HL-60 (cell line): ENCODE measurements around the gene TIAM1.

Experiments used
- DNase-seq, 2 experiments: peaks; one replicate each; pipeline ENCODE4 v3.0.0-alpha.2; 2010 to 2020; ENCODE audit warnings: low read depth in 1 of 2, low spot score in 1 of 2
- H3K27ac ChIP-seq: fragments of 250-450 bp; sonication (Bioruptor Pico); replicated peaks from 2 replicates; pipeline ENCODE4 v1.5.1; 2020; ENCODE audit warnings: mild to moderate bottlenecking, moderate library complexity
- H3K27me3 ChIP-seq: fragments of 250-450 bp; sonication (Bioruptor Pico); 2 replicates; pipeline ENCODE4 v1.5.1; 2021; ENCODE audit warnings: mild to moderate bottlenecking, moderate library complexity; ENCODE audit not compliant: insufficient read depth, poor library complexity, severe bottlenecking
- H3K4me3 ChIP-seq: replicated peaks from 2 replicates; pipeline ENCODE4 v1.5.1; 2011; ENCODE audit warnings: mild to moderate bottlenecking, control low read depth, low read length; ENCODE audit not compliant: insufficient read depth
- GABPA ChIP-seq: IDR thresholded peaks from 2 replicates; pipeline ENCODE4 v1.6.1; 2012; ENCODE audit warnings: low read depth
- POLR2AphosphoS5 ChIP-seq: IDR thresholded peaks from 2 replicates; pipeline ENCODE4 v1.6.1; 2012; ENCODE audit warnings: low read depth
- REST ChIP-seq: IDR thresholded peaks from 2 replicates; pipeline ENCODE4 v1.6.1; 2012; ENCODE audit warnings: low read depth; ENCODE audit not compliant: insufficient replicate concordance
- SPI1 ChIP-seq: IDR thresholded peaks from 2 replicates; pipeline ENCODE4 v1.6.1; 2012; ENCODE audit warnings: low read depth, mild to moderate bottlenecking, borderline replicate concordance
- TF ChIP-seq, protein P1 (sequence below): IDR thresholded peaks from one replicate; pipeline ENCODE4 v1.5.1; 2011; ENCODE audit warnings: low read length, control low read depth, inconsistent platforms; ENCODE audit not compliant: insufficient read depth

The TIAM1 gene

DNA sequence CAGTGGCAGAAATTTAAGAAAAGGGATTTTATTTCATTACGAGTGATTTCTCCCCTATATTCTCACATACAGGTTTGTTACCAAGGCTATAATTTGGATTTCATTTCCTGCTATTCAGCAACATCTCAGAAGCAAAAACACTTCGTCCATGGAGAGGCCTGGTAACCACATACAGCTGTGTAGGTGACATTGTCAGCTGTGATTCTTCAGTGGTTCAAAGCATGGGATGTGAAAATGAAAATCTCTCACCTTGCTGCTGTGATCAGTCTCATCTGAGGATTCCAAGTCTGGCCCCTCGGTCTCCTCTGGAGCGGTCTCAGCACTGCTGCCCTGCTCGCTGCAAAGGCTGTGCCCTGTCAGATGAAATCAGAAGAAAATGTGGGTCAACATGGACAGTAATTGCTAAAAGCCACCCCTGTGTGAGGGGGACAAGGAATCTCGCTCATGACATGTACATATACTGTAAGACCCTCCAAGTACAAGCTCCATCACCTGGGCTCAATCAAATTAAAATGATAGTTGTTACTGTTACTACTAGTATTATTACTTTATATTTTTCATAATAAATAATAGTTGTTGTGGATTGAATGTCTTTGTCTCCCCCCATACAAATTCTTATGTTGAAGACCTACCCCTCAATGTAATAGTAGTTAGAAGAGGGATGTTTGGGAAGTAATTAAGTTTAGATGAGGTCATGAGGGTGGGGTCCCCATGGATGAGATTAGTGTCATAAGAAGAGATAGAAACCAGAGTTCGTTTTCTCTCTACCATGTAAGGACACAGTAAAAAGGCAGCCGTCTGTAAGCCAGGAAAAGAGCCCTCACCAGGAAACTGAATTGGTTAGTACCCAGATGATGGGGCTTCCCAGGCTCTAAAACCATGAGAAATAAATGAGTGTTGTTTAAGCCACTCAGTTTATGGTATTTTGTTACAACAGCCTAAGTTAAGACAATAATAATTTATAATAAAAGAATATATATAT, 179.1 kb downstream of the TIAM1 start:
- no peak overlapping the region for H3K4me3 ChIP-seq
- DNase-seq = no peak
- H3K27me3 ChIP-seq = no peaks in the 10 kb centered on the region
- TF ChIP-seq, protein P1, sequence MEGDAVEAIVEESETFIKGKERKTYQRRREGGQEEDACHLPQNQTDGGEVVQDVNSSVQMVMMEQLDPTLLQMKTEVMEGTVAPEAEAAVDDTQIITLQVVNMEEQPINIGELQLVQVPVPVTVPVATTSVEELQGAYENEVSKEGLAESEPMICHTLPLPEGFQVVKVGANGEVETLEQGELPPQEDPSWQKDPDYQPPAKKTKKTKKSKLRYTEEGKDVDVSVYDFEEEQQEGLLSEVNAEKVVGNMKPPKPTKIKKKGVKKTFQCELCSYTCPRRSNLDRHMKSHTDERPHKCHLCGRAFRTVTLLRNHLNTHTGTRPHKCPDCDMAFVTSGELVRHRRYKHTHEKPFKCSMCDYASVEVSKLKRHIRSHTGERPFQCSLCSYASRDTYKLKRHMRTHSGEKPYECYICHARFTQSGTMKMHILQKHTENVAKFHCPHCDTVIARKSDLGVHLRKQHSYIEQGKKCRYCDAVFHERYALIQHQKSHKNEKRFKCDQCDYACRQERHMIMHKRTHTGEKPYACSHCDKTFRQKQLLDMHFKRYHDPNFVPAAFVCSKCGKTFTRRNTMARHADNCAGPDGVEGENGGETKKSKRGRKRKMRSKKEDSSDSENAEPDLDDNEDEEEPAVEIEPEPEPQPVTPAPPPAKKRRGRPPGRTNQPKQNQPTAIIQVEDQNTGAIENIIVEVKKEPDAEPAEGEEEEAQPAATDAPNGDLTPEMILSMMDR = no peak
- TF ChIP-seq POLR2AphosphoS5 = no peak
- no peak for TF ChIP-seq REST
- TF ChIP-seq GABPA = no peak
- no peak overlapping the region for H3K27ac ChIP-seq

DNA sequence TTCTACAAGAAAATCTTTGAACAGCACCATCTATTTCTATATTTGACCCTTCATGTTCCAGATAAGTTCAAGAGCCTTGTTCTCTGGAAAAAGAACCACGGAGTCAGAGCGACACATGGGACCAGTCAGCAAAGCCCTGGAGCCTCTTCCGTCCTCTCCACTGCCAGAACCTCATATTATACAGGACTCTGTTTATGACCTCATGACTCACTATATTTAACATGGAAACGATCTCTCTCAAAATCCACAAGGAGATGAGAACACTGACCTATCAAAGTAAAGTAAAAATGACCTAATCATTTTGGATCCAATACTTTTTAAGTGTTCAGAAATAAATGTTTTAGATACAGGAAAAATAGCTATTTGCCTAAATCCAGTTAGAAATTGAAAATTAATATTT, 181.2 kb downstream of the TIAM1 start:
- Histone ChIP-seq H3K4me3 (no peak overlapping the region), H3K27ac (no peak overlapping the region), H3K27me3 (no peaks in the 10 kb centered on the region)
- no peak for TF ChIP-seq GABPA
- TF ChIP-seq, protein P1 = no peak
- no peak for TF ChIP-seq REST
- no peak for TF ChIP-seq POLR2AphosphoS5
- no peak for TF ChIP-seq SPI1
- DNase-seq = no peak

DNA sequence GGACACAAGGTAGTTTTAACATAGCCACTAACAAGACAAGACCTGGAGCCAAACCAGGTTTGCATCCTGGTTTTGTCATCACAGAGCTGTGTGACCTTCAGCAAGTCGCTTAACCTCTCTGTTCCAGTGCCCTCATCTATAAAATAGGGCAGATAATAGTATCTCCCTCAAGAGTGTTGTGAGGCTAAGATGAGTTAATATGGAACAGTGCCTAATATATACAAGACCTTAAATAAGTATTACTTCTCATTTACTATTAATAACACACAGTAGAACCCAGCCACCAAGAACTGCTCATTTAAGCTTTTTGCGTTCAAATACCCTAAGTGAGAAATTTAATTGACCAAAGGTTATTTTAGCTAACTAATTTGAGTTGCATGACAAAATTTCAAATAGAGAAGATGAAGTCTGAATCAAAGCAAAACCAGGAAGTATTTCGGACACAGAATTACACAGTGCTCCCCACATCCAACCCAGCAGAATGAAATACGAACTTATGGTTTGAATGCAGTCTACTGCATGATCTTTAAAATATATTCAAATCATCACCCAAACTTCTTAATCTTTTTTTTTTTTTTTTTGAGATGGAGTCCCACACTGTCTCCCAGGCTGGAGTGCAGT, 181.9 kb downstream of the TIAM1 start:
- TF ChIP-seq SPI1 (no peak), GABPA (no peak), POLR2AphosphoS5 (no peak), REST (no peak)
- TF ChIP-seq, protein P1 = no peak
- Histone ChIP-seq H3K4me3 (no peak overlapping the region), H3K27ac (no peak overlapping the region), H3K27me3 (no peaks in the 10 kb centered on the region)
- no peak for DNase-seq
